NCI-H2029 (cell line): ENCODE data around the gene TIMP2.

Source experiments
- DNase-seq: peaks from one replicate; lab custom pipeline; 2025; lab: John Stamatoyannopoulos, UW

Gene TIMP2

GRCh38 chr17:78812855-78813254, 112.3 kb downstream of the TIMP2 start:
- DNase-seq = no peak

DNA sequence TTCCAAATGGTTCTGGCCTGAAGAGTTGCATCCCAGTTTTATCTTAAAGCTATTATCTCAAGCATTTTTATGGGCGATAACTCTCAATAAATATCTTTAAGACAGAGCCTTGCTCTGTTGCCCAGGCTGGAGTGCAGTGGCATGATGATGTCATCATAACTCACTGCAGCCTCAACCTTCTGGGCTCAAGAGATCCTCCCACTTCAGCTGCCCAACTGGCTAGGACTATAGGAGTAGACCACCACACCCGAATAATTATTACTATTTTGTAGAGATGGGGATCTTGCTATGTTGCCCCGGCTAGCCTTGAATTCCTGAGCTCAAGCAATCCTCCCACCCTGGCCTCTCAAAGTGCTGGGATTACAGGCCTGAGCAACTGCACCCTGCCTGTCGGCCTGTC, 117.0 kb downstream of the TIMP2 start:
- no peak for DNase-seq

GRCh38 chr17:78806451-78806850, 118.7 kb downstream of the TIMP2 start:
- no peak for DNase-seq

GRCh38 chr17:78805301-78805700, 119.9 kb downstream of the TIMP2 start:
- no peak for DNase-seq

DNA sequence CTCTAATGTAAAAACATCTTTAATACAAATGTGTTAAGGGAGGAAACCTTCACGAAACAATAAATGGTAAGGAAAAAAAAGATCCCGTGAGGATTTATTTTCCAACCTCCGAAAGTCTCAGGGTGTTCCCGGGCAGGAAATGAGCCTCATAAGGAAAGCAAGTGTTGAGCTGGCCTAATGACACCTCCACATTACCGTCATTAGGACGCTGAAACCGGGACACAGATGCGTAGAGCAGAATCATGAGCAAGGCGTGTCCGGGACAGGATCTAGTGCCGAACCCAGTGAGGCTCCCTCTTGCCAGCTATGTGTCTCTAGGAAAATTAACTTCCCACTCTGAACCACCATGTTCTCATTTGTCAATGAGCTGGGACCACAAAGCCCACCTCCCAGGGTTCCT, 120.4 kb downstream of the TIMP2 start:
- no peak for DNase-seq

DNA sequence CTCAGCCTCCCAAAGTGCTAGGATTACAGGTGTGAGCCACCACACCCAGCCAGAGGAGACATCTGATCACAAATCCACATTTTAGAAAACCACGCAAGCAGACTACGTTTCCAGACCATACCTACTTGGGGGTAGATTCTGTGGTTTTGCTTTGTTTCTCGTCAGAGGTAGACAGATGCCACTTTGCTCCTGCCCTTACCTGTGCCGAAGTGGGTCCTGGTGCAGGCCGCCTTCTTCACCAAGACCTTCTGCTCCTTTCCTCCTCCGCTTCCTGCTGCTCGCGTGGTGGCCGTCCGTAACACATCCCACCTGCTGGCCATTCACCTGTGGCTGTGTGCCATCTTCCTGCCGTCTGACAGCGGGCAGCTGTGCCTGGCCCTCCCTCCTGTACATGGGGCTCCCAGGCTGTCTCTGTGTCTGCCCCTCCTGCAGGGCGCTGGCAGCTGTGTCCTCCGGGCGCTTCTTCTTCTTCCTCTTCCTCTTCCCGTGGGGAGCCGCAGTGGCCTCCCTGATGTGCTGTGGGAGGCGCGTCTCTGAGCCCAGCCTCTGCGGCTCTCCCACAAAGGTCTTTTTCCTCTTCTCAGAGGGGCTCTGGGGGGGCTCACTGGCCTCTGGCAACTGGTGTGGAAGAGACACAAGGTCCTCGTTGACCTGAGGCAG, 121.9 kb downstream of the TIMP2 start:
- no peak for DNase-seq
